Measurements from ENCODE around the gene FAAP20. TPM values are rescaled to one million over a fixed set of nuclear protein-coding genes. Genes with fewer than 3 reads are reported as not detected.

Gene FAAP20
- total RNA-seq, 1 donor from 2014 or later = 11.3 TPM

- H3K4me1 ChIP-seq = no peaks in the 10 kb centered on the region
- TF ChIP-seq EZH2phosphoT487 (IDR thresholded peaks at IDR 0.05) (no peak), CTCF (IDR thresholded peaks at IDR 0.05) (no peak), EZH2 (IDR thresholded peaks at IDR 0.05) (no peak)
- peaks cover 10% of the 10 kb centered on the region for H3K27me3 Mint-ChIP-seq (ENCODE audit: insufficient read depth, low read depth)
- no peaks in the 10 kb centered on the region for H3K36me3 ChIP-seq
- H3K4me2 ChIP-seq = no peak overlapping the region
- no peak overlapping the region for H2AFZ ChIP-seq (replicated peaks)
- H3K27ac Mint-ChIP-seq = no peak overlapping the region
- no peak overlapping the region for H3K4me3 Mint-ChIP-seq
- no peaks in the 10 kb centered on the region for H3K27me3 ChIP-seq
- no peaks in the 10 kb centered on the region for H3K79me2 ChIP-seq (ENCODE audit: low read depth)
- H4K20me1 ChIP-seq (ENCODE audit: low read depth) = no peaks in the 10 kb centered on the region
- H3K36me3 Mint-ChIP-seq = no peaks in the 10 kb centered on the region
- H3K4me1 Mint-ChIP-seq = peaks cover 36% of the 10 kb centered on the region
- H3K27ac ChIP-seq = no peak overlapping the region
- H3K4me3 ChIP-seq = no peak overlapping the region
- no peak for DNase-seq (ENCODE audit: low spot score)
- no peak overlapping the region for H3K9ac ChIP-seq
- H3F3A ChIP-seq (ENCODE audit: low read depth) = peaks cover 6% of the 10 kb centered on the region
- no peaks in the 10 kb centered on the region for H3K9me3 Mint-ChIP-seq
- H3K9me3 ChIP-seq (ENCODE audit: low read depth) = no peaks in the 10 kb centered on the region
Measured at GRCh38 chr1:2141025-2141424, 53.5 kb downstream of the FAAP20 start.

Other genes starting within 250 kb of the FAAP20 start
- 0.19 TPM in 1 of 2 replicates, not detected in the other for gene CFAP74, start 191.0 kb downstream of the FAAP20 start, total RNA-seq (ENCODE audit: low replicate concordance)
- gene GABRD, start 175.4 kb downstream of the FAAP20 start, total RNA-seq (ENCODE audit: low replicate concordance) = 0.31 and 0.45 TPM in 2 replicates
- 33.4 and 47.2 TPM in 2 replicates for gene PRKCZ, start 144.4 kb downstream of the FAAP20 start, total RNA-seq (ENCODE audit: low replicate concordance)
- gene SKI, start 33.5 kb upstream of the FAAP20 start, total RNA-seq (ENCODE audit: low replicate concordance) = 7.4 and 15.7 TPM in 2 replicates
- 7.0 and 15.5 TPM in 2 replicates for gene MORN1, start 196.8 kb upstream of the FAAP20 start, total RNA-seq (ENCODE audit: low replicate concordance)
- gene RER1, start 197.1 kb upstream of the FAAP20 start, total RNA-seq (ENCODE audit: low replicate concordance) = 39.1 and 42.5 TPM in 2 replicates
- 15.1 and 39.3 TPM in 2 replicates for gene PEX10, start 217.8 kb upstream of the FAAP20 start, total RNA-seq (ENCODE audit: low replicate concordance)